HG02610 (cell line): ENCODE results near the gene BIRC2.
"Not testable (repeated sequence)": the region's sequence is repeated elsewhere in the genome, so short reads cannot be mapped to it uniquely, and the experiment has no call there.

Experiments used
- ATAC-seq: cut with Tn5 transposase; IDR thresholded peaks from one replicate; pipeline ENCODE4 v1.9.1; 2021; ENCODE audit warnings: mild to moderate bottlenecking, moderate library complexity; ENCODE audit not compliant: unreplicated experiment

The BIRC2 gene

GRCh38 chr11:102374633-102375424, 27.8 kb downstream of the BIRC2 start:
- not testable (repeated sequence) for ATAC-seq

DNA sequence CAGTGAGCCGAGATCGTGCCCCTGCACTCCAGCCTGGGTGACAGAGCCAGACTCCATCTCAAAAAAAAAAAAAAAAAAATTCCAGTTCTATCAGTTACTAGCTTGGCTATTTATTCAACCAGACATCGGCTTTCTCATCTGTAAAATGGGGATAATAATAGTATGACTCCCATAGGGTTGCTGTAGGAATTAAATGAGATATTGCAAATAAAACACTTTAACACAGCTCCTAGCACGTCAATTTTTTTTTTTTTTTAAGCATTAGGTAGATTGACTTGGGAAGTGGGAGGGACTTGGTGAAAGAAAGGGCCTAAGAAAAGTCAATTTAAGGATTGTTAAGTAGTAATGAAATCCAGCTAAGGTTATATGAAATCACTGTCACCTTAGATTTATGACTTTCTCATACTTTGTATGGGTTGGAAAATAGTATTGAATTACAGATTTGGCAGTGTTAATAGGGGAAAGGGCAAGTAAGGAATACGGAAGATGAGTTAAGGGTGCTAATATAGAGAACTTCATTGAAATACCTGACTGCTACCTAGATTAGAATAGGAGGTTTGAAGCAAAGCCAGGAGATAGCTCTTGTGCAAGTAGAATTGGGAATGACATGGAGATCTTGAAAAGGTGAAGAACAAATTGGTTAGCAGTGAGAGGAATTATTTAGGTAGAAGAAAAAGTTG, 28.8 kb downstream of the BIRC2 start:
- no peak for ATAC-seq

GRCh38 chr11:102377891-102378290, 30.9 kb downstream of the BIRC2 start:
- ATAC-seq = no peak

DNA sequence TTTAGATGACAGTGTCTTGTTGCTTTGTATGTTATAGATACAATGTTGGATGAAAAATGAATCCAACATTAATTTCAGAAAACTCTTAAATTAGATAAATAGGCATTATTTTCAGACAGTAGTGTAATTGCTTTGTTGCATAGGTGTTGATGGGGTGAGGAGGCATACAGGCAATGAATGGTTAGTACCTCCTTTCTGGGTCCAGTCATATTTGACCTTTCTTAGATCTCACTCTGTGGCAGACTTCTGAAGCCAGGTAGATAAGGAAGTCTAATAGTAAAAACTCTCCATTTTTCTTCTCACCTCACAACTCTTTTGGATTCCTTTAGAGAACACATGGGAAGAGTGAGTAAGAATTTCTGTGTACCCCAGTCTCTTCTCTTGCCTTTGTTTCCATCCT, 31.8 kb downstream of the BIRC2 start:
- no peak for ATAC-seq

- no peak for ATAC-seq
Measured at GRCh38 chr11:102382384-102382783, 35.4 kb downstream of the BIRC2 start.

- no peak for ATAC-seq
Measured at GRCh38 chr11:102383839-102384238, 36.8 kb downstream of the BIRC2 start.

GRCh38 chr11:102384419-102385079, 37.5 kb downstream of the BIRC2 start:
- ATAC-seq = no peak

GRCh38 chr11:102385085-102386007, 38.3 kb downstream of the BIRC2 start:
- ATAC-seq = no peak

DNA sequence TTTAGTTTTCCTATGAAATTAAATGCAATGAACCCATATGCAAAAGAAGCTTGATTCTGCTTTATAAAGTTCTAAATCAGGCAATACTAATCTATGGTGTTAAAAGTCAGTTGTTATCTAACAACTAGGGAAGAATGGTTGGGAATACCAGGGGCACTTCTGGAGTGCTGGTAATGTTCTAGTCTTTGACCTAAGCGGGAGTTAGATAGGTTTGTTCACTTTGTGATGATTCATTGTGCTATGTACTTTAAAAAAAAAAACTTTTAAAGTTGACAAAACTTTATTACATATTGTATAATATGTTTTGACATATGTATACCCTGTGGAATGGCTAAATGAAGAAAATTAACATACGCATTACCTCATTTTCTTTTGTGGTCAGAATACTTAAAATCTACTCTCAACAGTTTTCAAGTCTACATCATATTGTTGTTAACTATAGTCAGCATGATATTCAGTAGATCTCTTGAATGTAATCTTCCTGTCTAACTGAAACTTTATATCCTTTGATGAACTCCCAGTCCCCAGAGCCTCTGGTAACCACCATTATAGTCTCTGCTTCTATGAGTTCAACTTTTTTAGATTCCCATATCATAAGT, 39.2 kb downstream of the BIRC2 start:
- no peak for ATAC-seq

DNA sequence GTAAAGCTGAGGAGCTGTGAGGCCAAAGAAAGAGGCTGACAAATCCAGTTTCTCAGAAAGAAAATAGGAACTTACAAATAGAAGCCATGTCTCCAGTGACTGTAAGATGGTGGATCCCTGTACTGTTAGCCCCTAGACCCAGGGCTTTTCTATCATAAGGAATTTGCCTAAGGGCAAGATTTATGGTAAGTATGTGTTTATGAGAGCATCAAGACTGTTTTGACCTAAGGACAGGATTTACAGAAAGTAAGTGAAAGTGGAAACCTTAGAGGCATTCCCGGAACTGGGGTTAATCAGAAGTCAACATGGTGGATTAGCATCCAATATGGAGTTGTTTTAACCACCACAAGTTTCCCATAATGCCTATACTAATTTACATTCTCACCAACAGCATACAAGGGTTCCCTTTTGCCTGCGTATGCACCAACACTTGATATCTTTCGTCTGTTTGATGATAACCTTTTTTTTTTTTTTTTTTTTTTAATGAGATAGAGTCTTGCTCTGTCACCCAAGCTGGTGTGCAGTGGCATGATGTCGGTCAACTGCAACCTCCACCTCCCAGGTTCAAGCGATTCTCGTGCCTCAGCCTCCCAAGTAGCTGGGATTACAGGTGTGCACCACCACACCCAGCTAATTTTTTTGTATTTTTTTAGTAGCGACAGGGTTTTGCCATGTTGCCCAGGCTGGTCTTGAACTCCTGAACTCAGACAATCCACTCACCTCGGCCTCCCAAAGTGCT, 40.2 kb downstream of the BIRC2 start:
- ATAC-seq = no peak

GRCh38 chr11:102389253-102389652, 42.2 kb downstream of the BIRC2 start:
- no peak for ATAC-seq

- peak; percentile 73 for ATAC-seq
Measured at GRCh38 chr11:102390667-102391465, 43.9 kb downstream of the BIRC2 start.

GRCh38 chr11:102391549-102392237, 44.7 kb downstream of the BIRC2 start:
- ATAC-seq = no peak

DNA sequence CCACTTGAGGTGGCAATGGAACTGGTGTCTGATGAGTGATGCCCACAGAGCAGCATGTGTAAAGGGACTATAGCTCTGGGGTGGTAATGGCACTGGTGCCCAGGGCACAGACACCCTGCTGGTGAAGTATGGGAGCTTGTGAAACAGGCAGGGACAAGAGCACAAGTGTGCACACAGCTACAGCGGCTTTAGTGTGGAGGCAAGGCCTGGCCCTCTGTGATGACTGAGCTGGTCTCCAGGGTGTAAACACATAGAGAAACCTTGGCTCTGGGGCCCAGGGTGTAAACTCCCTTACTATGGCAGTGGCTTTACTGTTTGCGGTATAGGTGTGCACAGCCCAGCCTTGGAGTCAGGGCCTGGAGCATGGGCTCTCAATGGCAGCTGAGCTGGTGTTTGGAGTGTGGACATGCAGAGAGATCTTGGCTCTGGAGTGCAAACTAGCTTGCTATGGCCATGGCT, 46.3 kb downstream of the BIRC2 start:
- no peak for ATAC-seq

DNA sequence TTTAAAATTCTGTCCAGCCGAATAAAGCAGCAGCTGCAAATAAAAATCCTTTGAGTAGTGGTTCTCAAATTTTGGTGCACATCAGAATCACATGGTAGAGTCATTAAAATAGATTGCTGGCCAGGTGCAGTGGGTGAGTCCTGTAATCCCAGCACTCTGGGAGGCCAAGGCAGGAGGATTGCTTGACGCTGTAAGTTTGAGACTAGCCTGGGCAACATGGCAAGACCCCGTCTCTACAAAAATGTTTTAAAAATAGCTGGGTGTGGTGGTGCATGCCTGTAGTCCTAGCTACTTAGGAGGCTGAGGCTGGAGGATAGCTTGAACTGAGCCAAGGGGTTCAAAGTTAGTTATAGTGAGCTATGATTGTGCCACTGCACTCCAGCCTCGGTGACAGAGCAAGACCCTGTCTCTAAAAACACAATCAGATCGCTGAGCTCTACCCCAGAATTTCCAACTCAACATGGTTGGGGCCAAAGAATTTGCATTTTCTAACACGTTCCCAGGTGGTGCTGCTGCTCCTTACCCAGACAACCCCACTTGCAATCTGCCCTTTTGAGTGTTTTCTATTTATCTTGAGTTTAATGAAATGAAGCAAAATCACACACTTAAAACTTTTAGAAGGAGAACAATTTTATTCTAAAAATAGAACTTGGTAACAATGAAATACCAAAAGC, 48.8 kb downstream of the BIRC2 start:
- no peak for ATAC-seq

DNA sequence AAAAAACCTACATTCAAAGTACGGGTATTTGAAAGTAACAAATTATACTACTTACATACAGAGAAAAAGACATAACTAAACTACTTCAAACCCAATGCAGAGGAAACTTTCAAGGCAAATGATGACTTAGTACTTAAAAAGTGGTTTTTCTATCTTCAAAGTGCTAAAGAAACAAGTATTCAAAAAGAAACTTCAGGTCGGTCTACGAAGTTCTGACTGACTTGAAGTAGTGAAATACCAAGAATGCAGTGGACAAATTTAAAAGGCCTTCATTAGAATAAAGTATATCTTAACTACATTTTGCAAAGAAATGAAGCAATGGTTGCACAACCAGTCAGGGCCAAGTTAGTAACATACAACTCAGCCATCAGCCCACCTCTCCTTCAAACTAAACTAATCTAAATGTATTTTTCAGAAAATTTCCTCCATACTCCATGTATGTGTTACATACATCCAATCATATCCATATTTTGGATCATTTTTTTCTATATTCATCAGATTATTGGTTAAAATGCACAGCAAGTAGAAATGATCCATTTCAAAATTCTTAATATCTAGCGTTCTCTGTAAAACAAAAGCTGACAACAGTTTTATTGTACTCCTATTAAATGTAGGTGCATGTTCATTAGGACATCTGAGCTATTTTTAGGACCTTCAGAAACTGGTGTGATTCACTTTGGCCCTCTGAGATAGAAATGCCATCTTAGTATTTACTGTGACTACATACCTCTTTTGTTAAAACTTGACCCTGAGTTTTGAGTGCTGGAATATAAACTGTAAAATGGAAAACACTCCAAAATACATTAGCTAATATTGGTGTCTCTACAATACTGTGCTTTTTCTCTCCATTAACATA, 49.9 kb downstream of the BIRC2 start:
- ATAC-seq = peak; percentile 40

DNA sequence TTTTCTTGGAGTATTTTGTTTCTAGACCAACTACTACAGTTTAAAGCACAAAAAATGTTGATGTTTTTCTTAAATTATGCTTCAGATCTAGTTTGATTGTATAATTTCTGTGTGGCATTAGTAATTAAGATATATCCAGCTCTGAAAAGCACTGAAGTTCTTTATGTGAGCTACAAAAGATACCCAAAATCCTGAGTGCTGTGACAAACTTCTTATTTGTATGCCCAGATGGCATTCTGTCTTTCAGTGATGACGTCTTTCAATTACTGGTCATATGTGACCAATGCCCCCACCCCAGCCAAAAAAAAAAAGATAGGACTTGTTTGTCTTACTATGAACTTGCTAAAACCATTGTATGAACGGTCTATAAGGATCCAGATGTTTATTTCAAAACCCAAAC, 51.3 kb downstream of the BIRC2 start:
- no peak for ATAC-seq
